HG02943 (cell line): ENCODE measurements around the gene AGR2.

ENCODE experiments used
- ATAC-seq: cut with Tn5 transposase; IDR thresholded peaks from one replicate; pipeline ENCODE4 v1.9.1; 2021; ENCODE audit warnings: mild to moderate bottlenecking, low read depth, moderate library complexity; ENCODE audit not compliant: unreplicated experiment

The AGR2 gene

DNA sequence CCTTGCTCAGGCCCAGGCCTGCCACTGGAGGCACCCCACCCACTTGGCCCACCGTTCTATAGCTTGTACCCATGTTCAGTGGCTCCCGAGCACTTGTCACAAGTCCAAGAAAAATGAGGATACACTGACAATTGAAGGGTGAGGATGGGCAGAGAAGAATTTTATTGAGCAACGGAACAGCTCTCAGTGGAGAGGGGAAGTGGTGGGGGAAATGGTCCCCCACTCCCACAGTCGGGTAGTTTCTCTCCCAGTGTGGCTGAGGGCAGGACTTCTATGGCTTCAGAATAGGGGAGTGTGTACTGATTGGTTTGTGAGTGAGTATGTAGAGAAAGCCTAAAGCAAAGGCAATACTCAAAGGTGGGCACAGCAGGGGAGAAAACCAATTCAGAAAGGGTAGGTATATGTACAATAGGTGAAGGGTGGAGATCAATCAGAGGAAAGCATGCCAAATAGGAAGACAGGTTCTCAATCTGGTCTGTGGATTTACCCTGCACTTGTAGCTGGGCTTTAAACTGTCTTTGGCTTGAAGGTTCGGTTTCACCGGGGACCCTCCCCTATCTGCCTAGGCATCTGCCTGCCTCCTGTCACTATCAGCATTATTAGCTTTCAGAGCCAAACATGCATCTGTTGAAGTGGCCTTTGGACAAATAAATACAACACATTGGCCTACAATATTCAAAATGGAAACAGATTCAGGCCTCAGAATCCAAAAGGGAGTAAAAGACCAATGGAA, 60.1 kb downstream of the AGR2 start:
- no peak for ATAC-seq

DNA sequence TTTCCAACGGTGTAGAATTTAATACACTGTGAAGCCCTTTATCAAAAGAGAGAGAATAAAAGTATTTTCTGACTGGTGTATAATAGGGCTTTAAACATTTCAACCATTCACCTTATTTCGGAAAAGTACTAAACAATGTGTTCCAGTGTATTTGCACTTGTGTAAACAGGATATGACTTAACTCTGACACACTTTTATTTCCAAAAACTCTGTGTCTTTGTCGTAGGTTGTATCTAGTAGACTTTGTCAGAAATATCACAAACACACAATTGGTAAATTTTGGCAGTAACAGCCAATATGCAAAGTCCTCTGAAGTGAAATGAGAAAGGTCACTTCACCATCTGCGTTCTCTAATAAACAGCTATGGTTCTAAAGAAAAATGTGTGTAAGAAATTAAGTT, 61.6 kb downstream of the AGR2 start:
- ATAC-seq, result no peak

DNA sequence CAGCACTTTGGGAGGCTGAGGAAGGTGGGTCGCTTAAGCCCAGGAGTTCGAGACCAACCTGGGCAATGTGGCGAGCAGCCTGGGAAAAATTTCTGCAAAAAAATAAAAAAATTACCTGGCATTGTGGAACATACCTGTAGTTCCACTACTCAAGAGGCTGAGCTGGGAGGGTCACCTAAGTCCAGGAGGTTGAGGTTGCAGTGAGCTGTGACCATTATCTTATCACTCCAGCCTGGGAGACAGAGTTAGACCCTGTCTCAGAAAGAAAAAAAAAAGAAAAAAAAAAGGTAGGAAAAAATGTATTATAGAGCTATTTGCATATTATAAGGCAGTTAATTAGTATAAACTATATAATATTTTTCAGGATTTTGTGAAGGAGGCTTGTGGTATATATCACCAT, 62.3 kb downstream of the AGR2 start:
- no peak for ATAC-seq
